OCI-LY1 (cell line): Measurements from ENCODE around the gene PIGU.

Source experiments
- EZH2 ChIP-seq: fragments of 200-600 bp; sonication (generic), shearing (Covaris generic); IDR thresholded peaks from 2 replicates; pipeline ENCODE4 v1.8.0; 2017; ENCODE audit warnings: borderline replicate concordance, mixed run types, mild to moderate bottlenecking, antibody characterized with exemption, low read length, moderate library complexity, mixed read lengths
- TF ChIP-seq, protein P1 (sequence below): fragments of 200-600 bp; sonication (generic), shearing (Covaris generic); IDR thresholded peaks from 2 replicates; pipeline ENCODE4 v1.5.1; 2017; ENCODE audit warnings: mild to moderate bottlenecking, antibody characterized with exemption, low read length, moderate library complexity, mixed read lengths

DNA sequence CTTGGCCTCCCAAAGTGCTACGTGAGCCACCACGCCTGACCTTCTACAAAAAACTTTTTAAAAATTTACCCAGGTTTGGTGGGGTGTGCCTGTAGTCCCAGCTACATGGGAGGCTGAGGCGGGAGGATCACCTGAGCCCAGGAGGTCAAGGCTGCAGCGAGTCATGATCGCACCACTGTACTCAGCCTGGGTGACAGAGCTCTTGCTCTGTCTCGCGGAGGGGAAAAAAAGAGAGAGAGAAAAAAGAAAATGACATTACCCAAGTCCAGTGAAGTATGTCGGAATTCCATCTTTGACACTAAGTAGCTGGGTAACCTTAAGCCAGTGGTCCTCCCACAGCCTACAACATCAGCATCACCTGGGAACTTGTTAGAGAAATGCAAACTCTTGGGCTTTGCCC is 137.1 kb downstream of the PIGU start:
- TF ChIP-seq, protein P1, sequence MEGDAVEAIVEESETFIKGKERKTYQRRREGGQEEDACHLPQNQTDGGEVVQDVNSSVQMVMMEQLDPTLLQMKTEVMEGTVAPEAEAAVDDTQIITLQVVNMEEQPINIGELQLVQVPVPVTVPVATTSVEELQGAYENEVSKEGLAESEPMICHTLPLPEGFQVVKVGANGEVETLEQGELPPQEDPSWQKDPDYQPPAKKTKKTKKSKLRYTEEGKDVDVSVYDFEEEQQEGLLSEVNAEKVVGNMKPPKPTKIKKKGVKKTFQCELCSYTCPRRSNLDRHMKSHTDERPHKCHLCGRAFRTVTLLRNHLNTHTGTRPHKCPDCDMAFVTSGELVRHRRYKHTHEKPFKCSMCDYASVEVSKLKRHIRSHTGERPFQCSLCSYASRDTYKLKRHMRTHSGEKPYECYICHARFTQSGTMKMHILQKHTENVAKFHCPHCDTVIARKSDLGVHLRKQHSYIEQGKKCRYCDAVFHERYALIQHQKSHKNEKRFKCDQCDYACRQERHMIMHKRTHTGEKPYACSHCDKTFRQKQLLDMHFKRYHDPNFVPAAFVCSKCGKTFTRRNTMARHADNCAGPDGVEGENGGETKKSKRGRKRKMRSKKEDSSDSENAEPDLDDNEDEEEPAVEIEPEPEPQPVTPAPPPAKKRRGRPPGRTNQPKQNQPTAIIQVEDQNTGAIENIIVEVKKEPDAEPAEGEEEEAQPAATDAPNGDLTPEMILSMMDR = no peak
- TF ChIP-seq EZH2 = no peak
